Esophagus squamous epithelium (tissue), 5 donors: ENCODE results near the gene PRLH. TPM values are rescaled to one million over a fixed set of nuclear protein-coding genes. Genes with fewer than 3 reads are reported as not detected.
"Not testable (repeated sequence)": the region's sequence is repeated elsewhere in the genome, so short reads cannot be mapped to it uniquely, and the experiment has no call there.

Source experiments
- DNase-seq: peaks from one replicate; lab custom pipeline; 2025; lab: John Stamatoyannopoulos, UW
- H3K27ac ChIP-seq, 4 donors: fragments of 200-600 bp; sonication (generic); one replicate each; pipeline ENCODE4 v1.5.1; 2016 to 2019; ENCODE audit warnings: mild to moderate bottlenecking in 1 of 4
- H3K27me3 ChIP-seq, 4 donors: fragments of 200-600 bp; sonication (generic); 1 replicate in 3 of 4; 2 replicates in 1 of 4; pipeline versions ENCODE4 v1.5.1 to v1.6.0; 2017 to 2021; ENCODE audit warnings: antibody characterized with exemption in 1 of 4
- H3K36me3 ChIP-seq, 3 donors: fragments of 200-600 bp; sonication (generic); one replicate each; pipeline ENCODE4 v1.5.1; 2016 to 2019
- H3K4me1 ChIP-seq, 3 donors: fragments of 200-600 bp; sonication (generic); one replicate each; pipeline ENCODE4 v1.5.1; 2017 to 2019
- H3K4me3 ChIP-seq, 4 donors: fragments of 200-600 bp; sonication (generic); 1 replicate in 3 of 4; 2 replicates in 1 of 4; pipeline ENCODE4 v1.5.1; 2016 to 2019; ENCODE audit warnings: mild to moderate bottlenecking in 2 of 4, moderate library complexity in 1 of 4
- H3K9me3 ChIP-seq, 3 donors: fragments of 200-600 bp; sonication (generic); one replicate each; pipeline ENCODE4 v1.5.1; 2016 to 2019
- POLR2A ChIP-seq, 4 donors: fragments of 450-650 bp; IDR thresholded peaks; one replicate each; pipeline ENCODE4 v1.6.1; 2017; ENCODE audit warnings: antibody characterized with exemption in 4 of 4, mild to moderate bottlenecking in 4 of 4, moderate library complexity in 3 of 4
- WGBS, 2 donors: methylation state at CpG; one replicate each; pipeline ENCODE4 v1.1.5; 2018; 5-methylcytosine and 5-hydroxymethylcytosine counted together
- intact Hi-C: fragments of 100-400 bp; cut with DNase I; formaldehyde crosslinking; loops from one replicate; pipeline ENCODE4 v1.15.0; 2022
- total RNA-seq, 4 donors: library from RNA; depleted of rRNA; stranded (reverse); fragments of >200 nt; gene quantifications; one replicate each; pipeline ENCODE4 v1.1.0, GENCODE V29; 2016
- TF ChIP-seq, protein P1 (sequence below), 6 experiments: fragments of 450-650 bp in 4 of 6; fragments of 200-600 bp in 2 of 6; sonication (generic) in 2 of 6; IDR thresholded peaks; one replicate each; pipeline ENCODE4 v1.5.1; 2016 to 2019; ENCODE audit warnings: antibody characterized with exemption in 6 of 6, mild to moderate bottlenecking in 4 of 6, moderate library complexity in 4 of 6
- donor health status: DM: yes; HTN: yes; CAD: no.

The PRLH gene
- total RNA-seq, 4 donors from 2014 or later: not detected

DNA sequence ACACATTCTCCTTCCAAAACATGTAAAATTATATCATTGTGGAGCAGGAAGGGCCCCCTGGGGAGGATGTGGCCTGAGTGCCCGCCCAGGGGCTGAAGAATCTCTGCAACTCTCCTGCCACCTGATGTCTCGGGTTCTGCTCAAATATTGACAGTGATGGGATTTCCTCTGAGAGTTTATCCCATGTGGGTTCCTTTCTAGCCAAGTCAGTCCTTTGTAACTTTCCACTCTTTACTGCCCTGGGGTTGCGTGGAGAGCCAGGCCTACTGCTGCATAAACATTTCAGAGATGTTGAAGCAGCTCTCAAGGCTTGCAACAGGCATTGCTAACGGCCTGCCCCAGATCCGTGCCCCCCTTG is 28.1 kb downstream of the PRLH start:
- DNase-seq: no peak
- intact Hi-C loops: no loop called here
- Histone ChIP-seq H3K27ac (peak overlapping the region; percentile 20 to 72 (median 57)), H3K9me3 (no peaks in the 10 kb centered on the region), H3K27me3 (no peaks in the 10 kb centered on the region), H3K4me1 (peaks cover 20 to 54% (median 23%) of the 10 kb centered on the region in 3 donors), H3K4me3 (no peak overlapping the region), H3K36me3 (no peaks in the 10 kb centered on the region)
- TF ChIP-seq, protein P1, sequence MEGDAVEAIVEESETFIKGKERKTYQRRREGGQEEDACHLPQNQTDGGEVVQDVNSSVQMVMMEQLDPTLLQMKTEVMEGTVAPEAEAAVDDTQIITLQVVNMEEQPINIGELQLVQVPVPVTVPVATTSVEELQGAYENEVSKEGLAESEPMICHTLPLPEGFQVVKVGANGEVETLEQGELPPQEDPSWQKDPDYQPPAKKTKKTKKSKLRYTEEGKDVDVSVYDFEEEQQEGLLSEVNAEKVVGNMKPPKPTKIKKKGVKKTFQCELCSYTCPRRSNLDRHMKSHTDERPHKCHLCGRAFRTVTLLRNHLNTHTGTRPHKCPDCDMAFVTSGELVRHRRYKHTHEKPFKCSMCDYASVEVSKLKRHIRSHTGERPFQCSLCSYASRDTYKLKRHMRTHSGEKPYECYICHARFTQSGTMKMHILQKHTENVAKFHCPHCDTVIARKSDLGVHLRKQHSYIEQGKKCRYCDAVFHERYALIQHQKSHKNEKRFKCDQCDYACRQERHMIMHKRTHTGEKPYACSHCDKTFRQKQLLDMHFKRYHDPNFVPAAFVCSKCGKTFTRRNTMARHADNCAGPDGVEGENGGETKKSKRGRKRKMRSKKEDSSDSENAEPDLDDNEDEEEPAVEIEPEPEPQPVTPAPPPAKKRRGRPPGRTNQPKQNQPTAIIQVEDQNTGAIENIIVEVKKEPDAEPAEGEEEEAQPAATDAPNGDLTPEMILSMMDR (IDR thresholded peaks at IDR 0.05): no peak
- TF ChIP-seq POLR2A (IDR thresholded peaks at IDR 0.05): no peak
- 51 to 63% methylated on average over 5 of the region's 5 CpGs for WGBS, 2 donors

DNA sequence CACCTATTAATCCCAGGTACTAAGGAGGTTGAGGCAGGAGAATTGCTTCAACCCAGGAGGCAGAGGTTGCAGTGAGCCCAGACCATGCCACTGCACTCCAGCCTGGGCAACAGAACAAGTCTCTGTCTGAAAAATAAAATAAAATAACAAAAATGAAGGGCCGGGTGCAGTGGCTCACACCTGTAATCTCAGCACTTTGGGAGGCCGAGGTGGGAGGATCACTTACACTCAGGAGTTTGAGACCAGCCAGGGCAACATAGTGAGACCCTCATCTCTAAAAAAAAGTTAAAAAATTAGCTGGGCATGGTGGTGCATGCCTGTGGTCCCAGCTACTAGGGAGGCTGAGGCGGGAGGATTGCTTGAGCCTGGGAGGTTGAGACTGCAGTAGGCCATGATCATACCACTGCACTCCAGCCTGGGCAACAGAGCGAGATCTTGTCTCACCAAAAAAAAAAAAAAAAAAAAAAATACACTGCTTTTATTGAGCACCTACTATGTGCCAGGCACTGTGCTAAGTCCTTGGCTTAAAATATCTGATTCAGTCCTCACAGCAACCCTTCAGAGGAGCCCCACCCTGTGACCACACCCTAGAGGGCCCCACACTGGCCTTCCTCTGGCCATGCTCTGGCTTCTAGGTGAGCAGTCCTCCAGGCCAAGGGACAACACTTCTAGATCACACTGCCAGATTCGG is 29.6 kb downstream of the PRLH start:
- DNase-seq, H3K4me3 ChIP-seq, H3K9me3 ChIP-seq, H3K36me3 ChIP-seq, H3K27me3 ChIP-seq, intact Hi-C loops: not testable (repeated sequence)
- Histone ChIP-seq H3K27ac (peak overlapping the region in 2 of 4 donors; percentile 71 to 72), H3K4me1 (peaks cover 11 to 54% (median 18%) of the 10 kb centered on the region in 3 donors)
- 92% methylated on average over 4 of the region's 5 CpGs for WGBS, 2 donors

DNA sequence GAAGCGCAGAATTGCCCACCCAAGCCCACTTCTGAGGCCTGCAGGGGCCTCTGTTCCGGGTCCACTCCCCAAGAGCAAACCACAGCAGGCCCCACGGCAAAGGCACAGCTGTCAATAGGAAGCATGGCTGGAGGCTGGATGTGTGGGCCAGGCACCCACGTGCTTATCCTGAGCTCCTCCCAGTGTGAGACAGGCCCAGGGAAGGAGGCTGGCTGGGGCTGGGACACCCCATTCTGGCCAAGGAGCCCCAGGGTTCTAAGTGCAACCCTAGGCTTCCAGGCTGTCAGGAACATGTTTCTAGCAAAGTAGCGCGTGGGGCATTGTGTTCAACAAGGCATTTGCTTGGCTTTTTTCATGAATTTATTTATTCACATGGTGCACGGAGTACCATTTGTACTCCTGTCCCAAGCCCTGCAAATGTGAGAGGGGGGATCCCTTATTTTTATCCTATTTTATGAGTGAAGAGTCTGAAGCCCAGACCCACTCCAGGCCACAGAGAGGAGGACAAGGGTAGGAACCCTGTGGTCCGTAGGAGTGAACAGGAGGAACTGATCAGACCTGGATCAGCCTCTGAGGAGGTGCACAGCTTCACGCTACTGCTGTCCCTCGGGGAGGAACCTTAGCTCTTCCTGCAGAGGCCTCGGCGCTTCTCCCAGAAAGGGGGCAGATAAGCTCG is 30.3 kb downstream of the PRLH start:
- intact Hi-C loops: no loop called here
- H3K36me3 ChIP-seq: no peaks in the 10 kb centered on the region
- 55 to 93% methylated on average over 5 to 9 of the region's 13 CpGs for WGBS, 2 donors
- no peaks in the 10 kb centered on the region for H3K9me3 ChIP-seq
- no peak overlapping the region for H3K27ac ChIP-seq
- no peak overlapping the region for H3K4me3 ChIP-seq
- peaks cover 10 to 47% (median 11%) of the 10 kb centered on the region in 3 donors for H3K4me1 ChIP-seq
- DNase-seq: no peak
- H3K27me3 ChIP-seq: no peaks in the 10 kb centered on the region
- TF ChIP-seq, protein P1 (IDR thresholded peaks at IDR 0.05): no peak
- TF ChIP-seq POLR2A (IDR thresholded peaks at IDR 0.05): no peak

DNA sequence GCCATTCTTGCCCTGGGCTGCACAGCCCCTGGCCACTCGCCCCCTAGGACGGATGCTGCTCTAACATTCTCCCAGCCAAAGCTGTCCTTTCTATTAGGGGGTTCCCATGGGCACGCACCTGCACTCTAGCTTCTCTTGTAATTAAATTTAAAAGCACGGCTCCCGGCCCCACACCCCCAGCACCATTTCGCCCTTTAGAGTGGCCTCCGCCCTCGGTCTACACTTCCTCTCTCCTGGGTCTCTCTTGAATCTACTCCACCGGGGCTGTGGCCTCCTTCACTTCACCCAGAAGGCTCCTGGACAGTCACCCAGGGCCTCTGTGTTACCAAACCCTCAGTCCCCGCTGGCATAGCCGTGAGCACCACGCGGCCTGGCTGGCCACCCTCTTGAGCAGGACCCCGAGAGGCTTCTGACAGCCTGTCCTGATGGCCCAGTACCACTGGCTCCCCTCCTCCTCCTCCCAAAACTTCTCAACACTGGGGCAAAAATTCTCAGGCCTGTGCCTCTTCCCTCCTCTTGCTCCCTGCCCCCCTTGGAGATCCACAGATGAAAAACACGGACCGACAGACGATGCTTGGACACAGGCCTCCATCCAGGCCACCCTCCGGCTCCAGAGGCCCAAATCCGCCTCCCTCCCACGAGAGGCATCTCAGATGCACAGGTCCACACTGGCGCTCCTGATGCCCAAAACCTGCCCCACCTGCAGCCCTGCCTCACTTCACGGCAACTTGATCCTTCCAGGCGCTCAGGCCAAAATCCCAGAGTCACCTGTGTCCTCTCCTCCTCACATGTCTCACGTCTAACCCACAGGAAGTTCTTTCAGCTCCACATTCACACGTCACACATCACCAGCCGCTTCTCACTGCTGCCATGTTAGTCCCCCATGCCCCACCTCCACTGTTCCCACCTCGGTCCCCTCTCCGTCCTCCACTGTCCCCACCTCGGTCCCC is 31.1 kb downstream of the PRLH start:
- no peak overlapping the region for H3K4me3 ChIP-seq
- no peak for TF ChIP-seq POLR2A (IDR thresholded peaks at IDR 0.05)
- TF ChIP-seq, protein P1 (IDR thresholded peaks at IDR 0.05): no peak
- H3K9me3 ChIP-seq: no peaks in the 10 kb centered on the region
- peaks cover 10 to 40% (median 10%) of the 10 kb centered on the region in 3 donors for H3K4me1 ChIP-seq
- H3K36me3 ChIP-seq: no peaks in the 10 kb centered on the region
- 82 to 87% methylated on average over 25 to 27 of the region's 29 CpGs for WGBS, 2 donors
- intact Hi-C loops: no loop called here
- H3K27me3 ChIP-seq: no peaks in the 10 kb centered on the region
- no peak for DNase-seq
- no peak overlapping the region for H3K27ac ChIP-seq

DNA sequence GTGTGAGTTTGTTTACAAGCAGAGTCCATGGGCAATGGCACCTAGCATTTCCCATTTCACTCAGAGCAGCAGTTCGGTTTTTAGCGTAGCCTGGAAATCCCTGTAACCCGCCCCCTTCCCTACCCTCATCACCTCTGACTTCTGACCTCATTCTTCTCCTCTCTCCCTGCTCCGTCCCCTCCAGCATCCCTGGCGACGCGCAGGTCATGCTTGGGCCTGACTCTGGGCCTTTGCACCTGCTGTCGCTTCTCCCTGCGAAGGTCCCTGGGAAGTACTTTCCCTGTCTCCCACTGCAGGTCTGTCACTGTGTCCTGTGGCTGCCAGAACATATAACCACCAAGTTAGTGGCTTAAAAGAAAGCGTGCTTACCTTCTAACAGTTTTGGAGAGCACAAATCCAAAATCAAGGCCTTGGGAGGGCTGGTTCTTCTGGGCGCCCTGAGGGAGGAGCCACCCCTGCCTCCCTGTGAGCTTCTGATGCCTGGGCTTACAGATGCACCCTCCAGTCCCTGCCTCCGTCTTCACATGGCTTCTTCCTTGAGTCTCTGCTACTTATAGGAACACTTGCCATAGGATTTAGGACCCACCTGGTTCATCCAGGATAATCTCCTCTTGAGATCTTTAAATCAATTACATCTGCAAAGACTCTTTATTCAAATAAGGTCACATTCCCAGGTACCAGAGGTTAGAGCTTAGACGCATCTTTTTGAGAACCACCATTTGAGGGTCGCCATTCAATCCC is 32.3 kb downstream of the PRLH start:
- 83 to 85% methylated on average over 14 of the region's 14 CpGs for WGBS, 2 donors
- Histone ChIP-seq H3K27ac (no peak overlapping the region), H3K27me3 (no peaks in the 10 kb centered on the region), H3K4me1 (peaks cover 10 to 44% (median 15%) of the 10 kb centered on the region in 3 donors), H3K4me3 (no peak overlapping the region), H3K36me3 (no peaks in the 10 kb centered on the region), H3K9me3 (no peaks in the 10 kb centered on the region)
- no peak for TF ChIP-seq POLR2A (IDR thresholded peaks at IDR 0.05)
- DNase-seq: no peak
- intact Hi-C loops: no loop called here
